ENCODE data around the gene BORCS6.

BORCS6 gene

DNA sequence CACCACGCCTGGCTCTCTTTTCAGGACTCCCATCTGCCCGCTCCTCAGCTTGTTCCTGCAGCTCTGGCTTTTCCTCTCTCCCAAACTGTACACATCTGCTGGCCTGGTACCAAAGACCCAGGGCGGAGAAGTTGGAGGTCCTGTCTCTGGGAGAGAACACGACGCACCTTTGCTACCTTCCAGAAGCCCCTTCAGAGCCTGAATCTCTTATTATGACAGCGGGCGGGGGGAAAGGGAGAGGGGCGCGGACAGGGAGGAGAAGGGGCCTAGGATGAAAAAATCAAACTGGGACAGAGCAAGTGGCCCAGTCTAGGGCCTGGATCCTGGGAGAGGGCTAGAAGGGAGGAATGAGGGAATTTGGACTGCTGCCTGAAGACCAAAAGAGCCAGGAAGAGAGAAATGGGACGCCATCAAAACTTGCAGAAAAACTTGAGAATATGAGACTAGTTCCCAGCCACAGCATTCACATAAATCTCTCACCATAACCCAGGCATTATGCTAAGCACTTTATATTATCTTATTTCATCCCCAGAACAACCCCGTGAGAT, 35.3 kb downstream of the BORCS6 start:
- DNase-seq (ENCODE audit: low read depth), result no peak

DNA sequence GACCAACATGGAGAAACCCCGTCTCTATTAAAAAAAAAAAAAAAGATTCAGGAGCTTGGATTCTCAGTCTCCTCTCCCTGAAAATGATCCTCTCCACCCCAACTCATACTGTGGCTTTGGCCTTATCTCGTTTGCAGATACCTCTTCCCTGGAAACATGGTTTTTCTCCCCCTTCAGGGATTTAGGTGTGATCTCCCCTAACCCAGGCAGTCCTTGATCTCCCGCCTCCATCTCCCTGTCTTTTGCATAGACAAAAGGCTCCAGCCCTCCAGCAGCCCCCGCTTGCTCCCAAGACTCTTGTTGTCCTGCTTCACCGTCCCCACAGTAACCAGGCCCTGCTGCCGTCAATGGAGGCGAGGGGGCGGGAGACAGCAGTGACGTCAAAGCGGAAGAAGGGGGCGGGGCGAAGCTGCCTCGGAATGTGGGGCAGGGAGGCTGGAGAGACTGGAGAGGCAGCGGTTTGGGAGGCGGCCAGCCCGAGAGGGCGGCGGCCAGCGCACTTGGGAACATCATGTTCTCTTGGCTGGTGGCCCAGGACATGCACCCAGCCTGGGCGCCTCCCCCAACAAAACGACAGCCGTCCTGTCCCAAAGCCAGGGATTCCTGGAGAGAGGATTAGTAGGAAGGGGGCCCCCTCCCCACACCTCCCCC, 35.9 kb downstream of the BORCS6 start:
- peak; percentile 76 for DNase-seq (ENCODE audit: low read depth)

GRCh38 chr17:8153525-8153956, 36.4 kb downstream of the BORCS6 start:
- DNase-seq (ENCODE audit: low read depth), result no peak

DNA sequence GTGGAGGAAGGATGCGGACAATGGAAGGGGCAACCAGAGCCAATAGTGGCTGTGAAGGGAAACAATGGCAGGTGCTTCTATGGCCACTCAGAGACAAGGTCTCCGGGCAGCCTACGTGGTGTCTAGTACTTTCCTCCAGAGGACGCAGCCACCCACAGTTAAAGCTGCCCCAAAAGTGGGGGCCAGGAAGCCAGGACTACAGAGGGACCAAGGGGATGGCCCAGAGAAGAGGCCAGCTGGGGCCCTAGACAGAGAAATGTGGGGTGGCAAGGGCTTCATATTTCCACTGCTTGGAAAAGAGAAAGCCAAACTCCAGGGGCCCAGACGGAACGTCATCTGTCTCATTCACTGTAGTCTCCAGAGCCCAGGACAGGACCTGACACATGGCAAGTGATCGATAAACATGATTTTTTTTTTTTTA, 36.9 kb downstream of the BORCS6 start:
- no peak for DNase-seq (ENCODE audit: low read depth)

DNA sequence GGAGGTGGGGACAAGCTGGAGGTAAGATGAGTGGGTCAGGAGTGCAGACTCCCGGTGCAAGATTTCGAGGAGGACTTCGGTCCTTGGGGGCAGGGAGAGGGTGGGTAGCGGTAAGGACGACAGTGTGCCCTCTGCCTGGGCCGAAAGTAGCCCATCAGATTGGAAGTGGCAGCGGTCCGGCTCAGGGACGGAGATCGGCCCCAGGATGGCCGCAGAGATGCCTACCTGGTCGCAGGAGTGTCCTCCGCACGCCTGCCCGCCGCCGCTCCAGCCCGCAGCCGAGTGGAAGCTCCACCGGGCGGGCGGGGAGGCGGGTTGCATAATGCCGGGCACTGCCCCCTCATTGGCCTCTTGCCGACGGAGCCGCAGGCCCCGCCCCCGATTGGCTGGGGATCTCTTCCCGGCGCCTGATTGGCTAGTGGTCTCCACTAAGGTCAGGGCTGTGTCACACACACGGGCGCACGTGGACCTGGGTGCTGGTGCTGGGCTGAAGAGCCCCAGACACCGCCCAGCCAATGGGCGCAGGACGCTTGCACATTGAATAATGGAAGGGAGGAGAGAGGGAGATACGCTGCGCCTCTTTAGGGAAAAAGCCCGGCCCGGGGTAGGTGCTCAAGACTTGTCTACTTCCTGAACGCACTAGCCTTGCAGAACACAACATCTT, 37.7 kb downstream of the BORCS6 start, which contains the start of gene PER1:
Gene PER1 (minus strand): TSS at position 293 of the 664 bp plus-strand sequence. CDS start 1,698 bp downstream, outside the sequence.
- DNase-seq (ENCODE audit: low read depth), result peak; percentile 76

- no peak for DNase-seq (ENCODE audit: low read depth)
These were observed 38.3 kb downstream of the BORCS6 start for GRCh38 chr17:8151641-8152111.

DNA sequence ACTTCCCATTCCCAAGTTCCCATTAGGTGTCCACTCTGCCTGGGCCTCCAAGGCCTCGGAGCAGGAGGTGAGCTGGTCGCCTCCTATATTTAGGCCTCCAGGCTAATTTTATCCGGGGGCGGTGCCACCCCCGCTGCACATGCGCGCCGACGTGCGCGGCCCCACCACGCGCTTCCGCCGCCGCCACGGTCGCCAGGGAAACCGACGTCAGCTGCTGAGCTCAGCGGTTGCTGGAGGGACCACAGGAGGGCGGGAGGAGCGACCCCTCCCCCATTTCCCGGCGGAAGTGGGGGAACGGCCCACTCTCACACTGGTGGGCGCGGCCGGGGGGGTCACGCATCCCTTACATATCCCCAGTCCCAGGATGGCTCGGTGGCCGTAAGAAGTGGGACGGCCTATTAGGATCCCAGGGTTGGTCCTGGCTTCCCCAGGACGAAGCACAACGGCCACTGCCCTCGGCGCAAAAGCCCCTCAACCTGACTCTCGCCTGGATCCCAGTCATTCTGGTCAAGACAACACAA, 38.8 kb downstream of the BORCS6 start:
- peak; percentile 89 for DNase-seq (ENCODE audit: low read depth)

- no peak for DNase-seq (ENCODE audit: low read depth)
These were observed 39.5 kb downstream of the BORCS6 start for GRCh38 chr17:8150194-8151119.

DNA sequence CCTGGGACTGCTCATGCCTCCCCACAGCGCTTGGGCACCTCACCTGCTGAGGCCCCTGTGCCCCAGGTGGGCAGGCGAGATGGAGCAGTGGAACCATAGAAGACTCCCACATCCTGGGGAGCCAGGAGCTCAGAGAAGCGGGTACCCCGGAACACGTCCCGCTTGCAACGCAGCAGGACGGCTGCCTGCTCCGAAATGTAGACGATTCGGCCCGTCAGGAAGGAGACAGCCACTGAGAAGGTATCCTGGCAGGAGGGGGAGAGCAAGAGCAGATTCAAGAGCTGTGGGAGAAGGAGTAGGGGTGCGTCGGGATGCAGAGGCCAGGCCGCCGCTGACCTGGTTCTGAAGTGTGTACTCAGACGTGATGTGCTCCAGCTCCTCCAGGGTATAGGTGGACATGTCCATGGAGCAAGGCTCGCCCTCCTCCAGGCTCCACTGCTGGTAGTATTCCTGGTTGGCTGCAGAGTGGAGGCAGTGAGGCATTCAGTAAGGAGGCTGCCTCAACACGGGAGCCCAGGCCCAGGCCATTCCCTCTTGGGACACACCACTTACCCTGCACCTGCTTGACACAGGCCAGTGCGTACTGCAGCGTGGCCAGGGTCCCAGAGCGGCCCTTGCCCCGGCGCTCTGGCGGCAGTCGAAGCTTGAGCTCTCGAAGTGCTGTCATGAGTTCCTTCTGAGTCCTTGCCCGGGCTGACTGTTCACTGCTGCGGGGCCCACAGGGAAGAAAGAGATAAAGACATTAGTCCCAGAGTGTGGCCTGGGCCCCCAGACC, 40.4 kb downstream of the BORCS6 start:
- DNase-seq (ENCODE audit: low read depth), result no peak

GRCh38 chr17:8148560-8148959, 41.4 kb downstream of the BORCS6 start:
- DNase-seq (ENCODE audit: low read depth), result no peak

DNA sequence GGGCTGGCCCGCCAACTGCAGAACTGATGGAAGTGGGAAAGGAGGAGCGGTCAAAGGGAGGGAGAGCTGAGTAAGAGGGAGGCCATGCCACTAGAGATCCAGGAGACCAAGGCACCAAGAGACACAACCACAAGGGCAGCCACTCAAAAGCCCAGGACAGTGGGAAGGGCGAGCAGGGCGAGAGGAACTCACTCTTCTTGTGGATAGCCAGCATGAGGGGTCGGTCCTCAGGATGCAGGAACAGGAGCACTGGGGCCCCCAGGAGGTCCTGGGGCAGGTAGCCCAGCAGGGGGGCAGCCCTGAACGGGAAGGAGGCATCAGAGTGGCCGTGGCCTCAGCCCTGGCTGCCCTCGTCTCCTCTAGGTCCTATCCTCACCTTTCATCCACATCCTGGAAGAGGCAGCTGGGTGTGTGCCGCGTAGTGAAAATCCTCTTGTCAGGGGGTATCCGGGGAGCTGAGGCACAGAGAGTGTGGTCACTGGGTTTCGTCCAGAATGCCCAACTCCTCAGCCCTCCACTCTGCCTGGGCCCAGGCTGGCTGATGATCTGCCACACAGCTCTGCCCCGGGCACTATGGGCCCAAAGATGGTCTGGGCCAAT, 42.1 kb downstream of the BORCS6 start:
- no peak for DNase-seq (ENCODE audit: low read depth)

GRCh38 chr17:8147141-8147804, 42.7 kb downstream of the BORCS6 start:
- no peak for DNase-seq (ENCODE audit: low read depth)

GRCh38 chr17:8146381-8147140, 43.4 kb downstream of the BORCS6 start:
- DNase-seq (ENCODE audit: low read depth), result no peak

- DNase-seq (ENCODE audit: low read depth), result no peak
These were observed 44.2 kb downstream of the BORCS6 start for GRCh38 chr17:8145811-8146210.

GRCh38 chr17:8144401-8145231, 45.4 kb downstream of the BORCS6 start:
- DNase-seq (ENCODE audit: low read depth), result no peak

- DNase-seq (ENCODE audit: low read depth), result no peak
These were observed 46.2 kb downstream of the BORCS6 start for GRCh38 chr17:8143581-8144400.

DNA sequence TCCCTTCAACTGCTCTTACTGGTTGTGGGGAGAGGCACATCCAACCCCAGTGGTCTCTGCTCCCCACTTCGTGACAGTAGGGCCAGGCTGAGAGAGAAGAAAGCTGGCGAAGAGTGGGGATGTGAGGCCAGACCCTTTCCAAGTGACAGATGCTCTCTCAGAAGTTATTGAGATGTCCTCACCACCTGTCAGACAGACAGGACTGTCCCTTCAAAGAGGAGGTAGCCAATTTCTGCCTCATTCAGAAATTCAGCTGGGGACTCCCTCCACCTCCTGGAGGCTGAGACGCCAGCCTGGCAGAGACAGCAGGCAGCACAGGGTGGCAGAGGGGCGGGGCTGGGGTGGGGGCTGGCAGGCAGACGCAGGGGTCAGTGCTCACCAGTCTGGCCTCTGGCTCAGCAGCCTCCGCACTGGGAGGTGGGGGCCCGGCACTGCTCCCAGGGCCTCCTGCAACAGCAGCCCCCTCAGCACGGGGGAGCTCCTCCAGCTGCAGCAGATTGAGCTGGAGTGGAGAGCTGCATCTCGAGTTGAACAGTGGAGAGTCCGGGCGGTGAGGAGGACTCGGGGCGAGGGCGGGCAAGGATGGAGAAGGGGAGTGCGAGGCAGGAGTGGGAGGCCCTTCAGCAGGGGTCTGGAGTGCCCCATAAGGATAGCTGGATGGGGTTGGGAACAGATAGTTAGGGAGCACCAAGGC, 46.9 kb downstream of the BORCS6 start:
- no peak for DNase-seq (ENCODE audit: low read depth)

Measured in activated T-helper 1 cell treated with Interleukin-2 at 50 U/mL for 16 hours (primary cell).